Activated CD4-positive, alpha-beta T cell treated with anti-CD3 and anti-CD28 coated beads, Interleukin-2, amount 50 U/mL, for 1 hour (primary cell): ENCODE measurements around the gene LINC01488.

Experiments
- DNase-seq: peaks from one replicate; pipeline ENCODE4 v3.0.0-alpha.2; 2020

Gene LINC01488

GRCh38 chr11:69446108-69446507 lies 35.4 kb upstream of the LINC01488 start:
- no peak for DNase-seq

DNA sequence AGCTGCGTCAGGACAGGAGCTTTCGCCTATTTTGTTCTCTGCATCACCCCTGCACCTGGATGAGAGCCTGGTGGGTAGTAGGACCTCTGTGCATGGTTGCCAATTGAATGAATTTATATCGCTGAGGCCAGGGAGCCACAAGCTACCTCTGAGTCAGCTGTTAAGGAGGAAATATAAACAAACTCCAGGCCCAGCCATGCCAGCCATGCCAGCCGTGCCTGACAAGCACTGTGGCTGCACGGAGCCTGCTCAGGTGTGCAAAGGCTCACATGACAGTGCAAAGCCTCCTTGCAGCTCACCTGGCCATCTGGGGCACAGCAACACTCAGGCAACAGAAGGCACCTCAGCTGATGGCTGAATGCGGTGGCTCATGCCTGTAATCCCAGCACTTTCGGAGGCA lies 33.7 kb upstream of the LINC01488 start:
- no peak for DNase-seq

DNA sequence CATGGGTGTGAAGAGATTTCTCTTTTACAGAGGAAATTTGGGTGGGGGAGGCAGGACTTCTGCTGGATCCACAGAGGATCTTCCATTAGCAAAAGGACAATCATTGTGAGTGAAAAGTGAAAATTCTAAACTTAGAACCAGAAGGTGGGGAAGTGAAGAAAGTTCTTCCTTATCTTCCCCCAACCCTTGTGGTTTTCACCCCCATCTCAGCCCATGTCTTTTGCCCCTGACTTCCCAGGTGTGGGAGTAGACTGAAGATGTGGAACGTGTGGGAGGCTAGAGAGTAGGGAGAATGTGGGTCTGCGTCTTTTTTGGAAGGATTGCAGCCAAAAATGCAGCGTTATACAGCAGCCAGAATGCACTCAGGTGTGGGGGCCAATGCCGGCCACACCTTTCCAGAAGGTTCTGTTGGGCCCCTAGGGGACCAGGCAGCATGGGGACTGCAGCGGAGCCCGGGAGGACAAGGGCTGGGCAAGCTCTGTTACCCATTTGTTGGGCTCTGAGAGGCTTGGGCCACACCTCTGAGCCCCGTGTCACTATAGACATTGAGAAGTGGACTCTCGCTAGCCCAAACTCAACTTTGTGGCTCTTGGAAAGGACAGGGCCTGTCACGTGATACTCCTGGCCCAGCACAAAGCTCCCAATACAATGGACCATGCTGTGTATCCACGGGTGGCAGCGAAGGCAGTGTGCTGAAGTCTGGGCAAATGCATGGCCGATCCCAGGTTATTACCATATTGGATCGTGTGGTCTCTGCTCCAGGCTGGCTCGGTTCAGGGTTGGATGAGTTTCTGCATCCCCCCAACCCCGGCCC lies 32.8 kb upstream of the LINC01488 start:
- no peak for DNase-seq

DNA sequence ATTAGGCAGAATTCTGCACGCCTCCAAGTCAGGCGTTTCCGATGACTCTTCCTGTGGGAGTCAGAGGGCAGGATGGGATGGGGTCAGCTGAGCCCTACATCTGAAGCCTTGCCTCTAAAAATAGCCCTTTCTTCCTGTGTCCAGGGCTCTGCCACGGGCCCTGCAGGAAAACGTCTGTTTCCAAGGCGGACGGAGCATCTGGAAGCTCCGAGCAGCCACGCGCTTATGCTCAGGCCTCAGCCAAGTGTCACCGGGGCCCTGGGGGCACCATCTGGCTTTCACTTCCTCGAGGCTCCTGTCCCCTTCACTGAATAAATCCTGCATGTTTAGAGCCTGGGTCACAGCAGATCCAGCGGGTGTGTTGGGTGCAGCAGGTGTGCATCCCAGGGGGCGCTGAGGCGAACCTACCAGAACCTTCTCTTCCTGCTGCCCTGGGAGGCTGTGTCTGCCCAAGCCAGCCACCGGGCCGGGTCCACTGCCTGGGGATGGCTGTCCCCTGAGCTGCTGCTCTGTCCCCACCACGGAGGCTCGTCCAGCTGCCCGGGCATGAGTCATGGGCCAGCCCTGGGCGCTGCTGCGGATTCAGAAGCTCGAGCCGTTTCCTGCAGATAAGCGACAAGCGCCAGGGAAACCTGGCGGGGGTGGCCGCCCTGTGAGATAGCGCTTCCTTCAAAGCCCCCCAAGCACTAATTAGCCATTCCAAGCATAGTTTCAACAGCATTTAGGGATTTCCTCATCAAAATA lies 32.0 kb upstream of the LINC01488 start:
- no peak for DNase-seq

DNA sequence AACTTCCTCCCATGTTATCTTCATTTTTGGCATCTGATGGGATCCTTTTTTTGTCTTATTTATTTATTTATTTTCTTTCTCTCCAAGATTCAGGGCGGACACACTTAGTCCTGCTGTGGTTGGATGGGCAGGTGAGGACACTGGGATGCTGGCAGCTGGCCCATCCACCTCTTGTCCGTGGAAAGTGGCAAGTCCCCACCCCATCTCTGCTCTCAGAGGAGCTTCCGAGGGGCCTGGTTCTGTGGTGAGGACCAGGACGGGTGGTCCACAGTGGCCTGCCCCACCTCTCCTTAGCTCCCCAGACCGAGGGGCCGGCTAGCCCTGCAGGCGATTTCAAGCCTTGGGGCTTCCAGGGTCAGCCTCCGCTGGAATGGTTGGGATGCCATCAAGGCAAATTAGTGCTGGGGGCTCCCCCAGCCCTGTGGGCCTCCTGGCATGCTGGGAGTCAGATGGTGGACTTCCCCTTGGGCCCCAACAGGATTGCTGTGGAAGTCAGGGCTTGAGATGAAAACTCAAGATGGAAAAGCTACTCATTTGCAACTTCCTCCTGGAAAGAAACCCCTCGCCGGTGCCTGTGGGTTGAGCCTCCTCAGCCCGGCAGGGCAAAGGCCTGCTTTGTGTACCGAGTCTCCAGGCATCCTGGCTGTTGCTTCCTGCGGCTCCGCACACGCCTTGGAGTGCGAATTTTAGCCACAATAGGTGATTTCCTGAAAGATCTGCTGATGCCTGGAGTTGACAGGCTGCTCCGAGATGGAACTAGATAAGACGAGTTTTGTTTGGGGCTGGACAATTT lies 31.2 kb upstream of the LINC01488 start:
- DNase-seq = no peak

GRCh38 chr11:69450857-69451220 lies 30.6 kb upstream of the LINC01488 start:
- no peak for DNase-seq

GRCh38 chr11:69451289-69451688 lies 30.2 kb upstream of the LINC01488 start:
- no peak for DNase-seq

DNA sequence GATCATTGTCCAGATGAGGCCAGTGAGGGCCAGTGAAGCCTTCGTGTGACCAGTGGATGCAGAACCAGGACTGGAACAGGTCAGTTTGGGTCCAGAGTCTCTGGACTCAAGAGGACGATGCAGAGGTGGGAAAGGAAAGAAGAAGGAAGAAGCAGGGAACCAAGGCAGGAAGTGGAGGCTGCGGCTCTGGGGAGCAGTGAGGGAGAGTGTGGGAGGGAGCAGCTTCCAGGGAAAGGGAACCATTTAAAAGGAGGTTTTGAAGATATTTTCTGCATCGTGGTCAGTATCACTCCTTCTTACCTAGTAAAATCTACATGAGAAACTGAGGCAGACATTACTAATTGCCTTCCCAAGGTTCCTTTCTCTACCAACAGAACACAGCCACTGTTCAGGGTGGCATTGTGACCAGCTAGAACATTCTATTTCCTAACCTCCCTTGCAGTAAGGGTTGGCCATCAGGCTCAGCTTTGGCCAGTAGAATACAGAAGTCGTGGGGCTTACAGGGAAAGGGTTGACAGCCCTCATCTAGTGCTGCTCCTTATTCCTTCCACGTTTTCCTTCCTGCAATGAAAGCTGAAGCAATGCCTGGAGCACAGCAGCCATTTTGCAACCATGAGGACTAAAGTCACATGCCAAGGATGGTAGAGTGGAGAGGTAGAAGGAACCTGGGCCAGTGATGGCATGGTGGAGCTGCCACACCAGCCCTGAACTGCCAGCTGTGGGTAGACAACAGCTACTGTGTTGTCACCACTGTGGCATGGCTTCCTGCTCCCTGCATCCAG lies 29.1 kb upstream of the LINC01488 start:
- DNase-seq = no peak

GRCh38 chr11:69453151-69453550 lies 28.3 kb upstream of the LINC01488 start:
- no peak for DNase-seq

DNA sequence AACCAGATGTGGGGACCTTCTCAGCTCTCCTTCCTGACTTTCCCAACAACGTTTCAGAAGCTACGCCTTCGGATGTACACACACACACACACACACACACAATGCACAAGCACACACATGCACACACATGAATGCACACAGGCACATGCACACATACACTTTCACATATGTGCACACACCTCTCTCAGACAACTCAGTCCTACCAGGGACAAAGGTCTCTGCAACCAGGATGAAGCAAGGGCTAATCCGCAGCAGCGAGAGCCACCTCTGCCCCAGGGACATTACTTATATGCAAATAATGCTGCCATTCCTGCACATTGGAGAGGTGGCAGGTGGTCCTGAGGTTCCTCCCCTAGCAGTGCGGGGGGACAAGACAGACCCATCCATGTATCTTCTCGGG lies 27.4 kb upstream of the LINC01488 start:
- DNase-seq = no peak

GRCh38 chr11:69455969-69456368 lies 25.5 kb upstream of the LINC01488 start:
- DNase-seq = no peak

DNA sequence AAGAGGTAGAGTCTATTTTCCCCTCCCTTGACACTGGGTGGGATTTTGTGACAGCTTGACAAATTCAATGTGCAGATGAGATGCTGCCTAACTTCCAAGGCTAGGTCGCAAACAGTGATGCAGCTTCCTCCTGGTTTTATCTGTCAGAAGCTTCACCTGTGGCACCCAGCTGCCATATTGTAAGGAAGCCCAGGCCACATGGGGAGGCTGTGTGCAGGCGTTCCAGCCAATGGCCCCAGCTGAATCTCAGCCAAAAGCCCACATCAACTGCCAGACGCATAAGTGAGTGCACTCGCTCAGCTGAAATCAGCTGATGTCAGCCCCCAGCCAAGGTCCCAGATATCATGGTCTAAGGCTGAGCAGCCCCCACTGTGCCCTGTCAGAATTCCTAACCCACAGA lies 24.8 kb upstream of the LINC01488 start:
- DNase-seq = no peak

- no peak for DNase-seq
These were observed 21.5 kb upstream of the LINC01488 start for GRCh38 chr11:69459848-69460539.

DNA sequence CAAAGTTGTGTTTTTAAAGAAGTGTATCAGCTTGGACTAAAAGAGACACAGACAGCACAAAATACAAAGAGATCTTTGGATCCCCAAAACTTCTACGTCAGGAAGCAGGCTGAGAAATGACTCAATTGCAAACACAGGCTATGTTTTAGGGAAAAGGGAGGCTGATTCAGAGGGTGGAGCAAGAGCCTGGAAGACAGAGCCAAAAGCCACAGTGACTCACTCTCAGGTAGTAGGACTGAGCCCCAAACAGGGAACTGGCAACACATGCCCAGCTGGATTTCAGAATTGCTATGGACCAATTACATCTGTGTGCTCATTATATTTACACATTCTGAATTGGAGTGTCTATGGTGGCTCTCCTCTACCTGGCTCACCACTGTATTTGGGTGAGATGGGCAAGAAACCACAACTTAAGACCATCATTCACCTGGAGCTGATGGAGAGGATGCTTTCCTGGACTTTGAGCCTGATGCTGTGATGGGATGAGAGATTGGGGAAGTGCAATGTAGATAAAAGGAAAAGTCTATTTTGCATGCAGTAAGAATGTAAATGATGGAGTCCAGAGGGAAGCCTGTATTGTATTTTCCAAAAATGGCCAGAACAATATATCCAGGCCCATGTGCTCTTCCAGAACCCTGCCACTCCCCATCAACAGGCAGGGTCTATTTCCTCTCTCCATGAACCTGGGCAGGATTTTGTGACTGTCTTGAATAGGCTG lies 20.8 kb upstream of the LINC01488 start:
- DNase-seq = no peak

- no peak for DNase-seq
These were observed 20.0 kb upstream of the LINC01488 start for GRCh38 chr11:69461272-69461962.

DNA sequence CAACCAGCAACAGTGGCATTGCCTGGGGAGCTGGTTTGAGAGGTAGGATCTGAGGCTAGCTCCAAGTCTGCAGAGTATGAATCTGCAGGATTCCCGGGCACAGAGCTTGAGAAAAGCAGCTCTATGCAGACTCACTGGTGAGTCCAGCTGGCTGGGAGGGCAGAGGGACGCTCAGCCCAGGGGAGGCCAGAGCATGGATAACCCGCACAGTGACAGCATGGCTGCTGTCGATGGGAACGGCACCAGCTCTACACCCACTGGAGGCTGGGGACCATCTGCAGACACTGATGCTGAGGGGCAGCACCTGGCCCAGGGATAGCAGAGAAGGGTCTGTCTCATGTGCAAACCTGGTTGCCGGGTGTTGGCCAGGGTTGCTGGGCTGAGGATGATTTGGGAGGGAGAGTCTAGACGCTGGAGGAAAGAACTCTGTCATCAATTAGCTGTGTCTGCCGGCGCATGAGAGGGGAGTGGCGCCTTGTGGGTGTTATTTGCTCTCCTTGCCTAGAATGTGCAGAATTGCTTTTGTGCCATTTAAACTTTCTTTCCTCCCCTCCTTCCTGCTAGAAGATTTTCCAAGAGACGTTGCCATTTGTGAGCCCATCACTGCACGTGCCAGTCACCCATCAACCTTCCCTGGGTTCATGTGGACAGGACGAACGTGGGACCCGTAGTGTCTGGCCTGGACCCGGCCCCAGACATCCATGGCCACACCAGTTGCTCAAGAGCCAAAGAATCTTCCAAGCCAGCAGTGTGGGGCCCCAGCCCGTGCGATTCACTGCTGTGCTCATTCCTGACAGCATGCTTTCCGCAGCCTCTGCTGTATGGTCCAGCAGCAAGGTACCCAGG lies 19.1 kb upstream of the LINC01488 start:
- no peak for DNase-seq

DNA sequence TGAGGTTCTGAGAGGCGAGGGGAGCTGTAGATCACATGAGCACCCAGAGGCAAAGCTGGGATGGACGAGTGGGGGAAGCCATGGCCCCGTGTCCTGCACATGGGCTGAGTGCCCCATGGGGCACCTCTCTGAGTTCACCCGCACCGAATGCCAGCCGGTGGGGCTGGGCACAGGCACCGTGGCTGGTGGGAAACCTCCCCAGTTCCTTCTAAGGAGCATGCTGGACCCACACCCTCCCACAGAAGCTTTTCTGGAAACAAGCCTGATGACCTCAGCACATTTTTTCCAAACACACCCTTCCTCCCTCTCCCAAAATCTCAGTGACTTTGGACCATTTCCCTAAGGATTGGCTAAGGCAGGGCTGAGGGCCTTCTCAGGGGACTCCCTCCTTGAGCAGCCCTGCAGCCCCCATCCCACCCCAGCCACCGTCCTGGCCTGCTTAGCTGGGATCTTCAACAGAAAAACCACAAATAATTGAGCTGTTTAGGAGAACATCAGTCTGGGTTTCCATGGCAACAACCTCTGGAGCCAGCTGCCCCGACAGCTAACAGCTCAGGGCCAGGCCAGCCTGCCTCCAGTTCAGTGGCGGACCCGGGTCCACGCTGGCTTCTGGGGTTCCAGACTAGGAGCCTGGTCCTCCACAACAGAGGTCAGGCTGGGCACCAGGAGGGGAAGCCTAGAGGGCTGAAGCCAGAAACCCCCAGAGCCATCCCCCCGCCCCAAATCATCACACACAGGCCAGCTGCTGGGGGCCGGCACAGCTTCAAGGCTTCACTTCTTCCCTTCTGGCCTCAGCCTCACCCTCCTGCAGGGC lies 18.1 kb upstream of the LINC01488 start:
- DNase-seq = no peak

- DNase-seq = no peak
These were observed 17.2 kb upstream of the LINC01488 start for GRCh38 chr11:69463995-69464960.
